GM12865 (cell line): ENCODE measurements around the gene BBOF1.
"Not testable (repeated sequence)": the region's sequence is repeated elsewhere in the genome, so short reads cannot be mapped to it uniquely, and the experiment has no call there.

ENCODE experiments used
- DNase-seq: peaks from one replicate; pipeline ENCODE4 v3.0.0; 2010; ENCODE audit warnings: low read depth
- H3K4me3 ChIP-seq: 2 replicates; pipeline ENCODE4 v1.5.1; 2011; ENCODE audit warnings: mild to moderate bottlenecking, low read depth, low read length, control low read depth
- CTCF ChIP-seq: IDR thresholded peaks from 2 replicates; pipeline ENCODE4 v1.5.1; 2011; ENCODE audit warnings: low read length, control low read depth, low read depth, inconsistent platforms; ENCODE audit not compliant: insufficient read depth; ENCODE audit errors: missing control alignments

Gene BBOF1

GRCh38 chr14:73995977-73996378 lies 23.2 kb upstream of the BBOF1 start:
- no peak for DNase-seq
- no peak for TF ChIP-seq CTCF
- H3K4me3 ChIP-seq = no peak overlapping the region

DNA sequence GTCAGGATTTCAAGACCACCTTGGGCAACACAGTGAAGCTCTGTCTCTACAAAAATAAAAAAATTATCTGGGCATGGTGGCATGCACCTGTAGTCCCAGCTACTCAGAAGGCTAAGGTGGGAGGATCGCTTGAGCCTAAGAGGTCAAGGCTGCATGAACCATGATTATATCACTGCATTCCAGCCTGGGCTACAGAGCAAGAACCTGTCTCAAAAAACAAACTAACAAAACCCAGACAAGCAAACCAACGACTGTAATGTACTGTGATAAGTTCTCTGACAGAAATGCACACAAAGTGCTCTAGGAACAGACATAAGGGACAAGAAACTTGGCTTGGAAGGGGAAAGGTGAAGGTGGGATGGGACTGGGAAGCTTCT lies 22.4 kb upstream of the BBOF1 start:
- no peak overlapping the region for H3K4me3 ChIP-seq
- DNase-seq = no peak

DNA sequence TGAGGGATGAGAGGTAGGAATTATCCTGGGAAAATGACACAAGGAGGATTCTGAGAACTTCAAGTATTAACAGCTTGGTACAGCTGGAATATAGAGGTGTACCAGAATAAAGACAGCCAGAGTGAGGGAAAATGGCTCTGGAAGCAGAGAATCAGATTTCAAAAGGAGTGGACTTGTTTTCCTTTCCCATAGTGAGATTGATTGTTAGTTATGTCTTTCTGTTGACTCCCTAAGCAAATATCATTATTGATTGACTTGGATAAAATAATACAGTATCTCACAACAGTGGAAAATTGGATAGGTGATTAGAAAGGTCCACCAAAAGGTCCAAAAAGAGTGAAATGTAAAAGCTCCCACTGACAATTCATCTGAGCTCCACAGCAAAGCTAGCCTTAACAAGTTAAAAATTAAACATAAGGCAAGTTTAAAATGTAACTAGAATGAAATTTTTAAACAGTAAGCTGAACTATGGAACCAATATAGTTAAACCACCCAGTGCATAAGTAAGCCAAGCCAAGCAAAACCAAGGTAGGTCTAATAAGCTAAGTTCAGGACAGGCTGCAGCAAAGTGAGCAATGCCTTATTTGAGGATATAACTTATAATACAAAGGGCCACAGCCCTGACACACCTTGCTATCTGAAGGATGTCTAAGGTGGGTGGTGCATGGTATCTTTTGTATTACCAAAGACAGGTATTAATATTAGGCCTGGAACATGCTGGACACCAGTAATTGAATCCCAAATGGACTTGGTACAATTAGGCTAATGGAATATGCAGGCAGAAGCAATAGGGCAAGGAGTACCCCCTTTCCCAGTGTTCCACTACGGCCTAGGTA lies 21.8 kb upstream of the BBOF1 start:
- DNase-seq = no peak
- no peak overlapping the region for H3K4me3 ChIP-seq
- TF ChIP-seq CTCF = no peak

More for the DNA sequence above, 22.4 kb upstream of the BBOF1 start:
- TF ChIP-seq CTCF = no peak

DNA sequence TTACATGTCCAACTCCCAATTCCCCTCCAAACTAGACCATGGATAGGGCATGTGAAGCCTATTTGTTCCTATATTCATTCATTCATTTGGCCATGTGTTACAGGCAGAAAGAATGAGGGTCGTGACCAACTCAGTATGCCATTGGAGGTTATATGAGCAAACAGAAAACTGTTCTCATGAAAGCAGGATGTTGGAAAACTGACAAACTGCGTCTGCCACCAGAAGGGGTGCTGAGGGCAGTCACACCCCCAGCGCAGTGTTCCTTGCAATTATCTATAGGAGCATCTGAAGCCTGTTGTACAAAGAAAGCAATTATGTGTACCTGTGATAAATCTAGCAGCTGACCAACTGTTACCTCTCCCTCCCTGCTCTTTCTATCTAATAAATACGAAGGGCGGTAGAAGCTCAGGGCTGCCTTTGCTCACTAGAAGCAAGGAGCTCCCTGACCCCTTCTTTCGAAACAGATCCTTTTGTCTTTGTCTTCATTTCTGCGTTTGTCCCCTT lies 21.2 kb upstream of the BBOF1 start:
- no peak overlapping the region for H3K4me3 ChIP-seq
- no peak for TF ChIP-seq CTCF
- DNase-seq = no peak

DNA sequence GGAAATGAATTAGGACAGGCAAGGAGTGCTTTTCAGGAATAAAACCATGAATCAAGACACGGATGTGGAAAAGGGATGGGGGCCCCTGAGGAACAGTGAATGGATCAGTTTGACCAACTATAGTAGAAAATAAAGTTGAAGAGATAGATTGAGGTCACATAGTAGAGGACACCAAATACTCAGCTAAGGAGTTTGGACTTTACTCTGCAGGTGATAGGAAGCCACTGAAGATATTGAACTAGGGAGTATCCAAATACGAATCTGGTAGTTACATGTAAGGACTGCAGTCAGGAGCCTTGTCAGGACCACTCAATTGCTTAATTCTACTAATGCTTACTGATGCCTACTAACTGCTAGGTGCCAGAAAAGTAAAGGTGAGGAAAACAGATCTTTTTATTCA lies 20.4 kb upstream of the BBOF1 start:
- no peak for DNase-seq
- TF ChIP-seq CTCF = no peak

DNA sequence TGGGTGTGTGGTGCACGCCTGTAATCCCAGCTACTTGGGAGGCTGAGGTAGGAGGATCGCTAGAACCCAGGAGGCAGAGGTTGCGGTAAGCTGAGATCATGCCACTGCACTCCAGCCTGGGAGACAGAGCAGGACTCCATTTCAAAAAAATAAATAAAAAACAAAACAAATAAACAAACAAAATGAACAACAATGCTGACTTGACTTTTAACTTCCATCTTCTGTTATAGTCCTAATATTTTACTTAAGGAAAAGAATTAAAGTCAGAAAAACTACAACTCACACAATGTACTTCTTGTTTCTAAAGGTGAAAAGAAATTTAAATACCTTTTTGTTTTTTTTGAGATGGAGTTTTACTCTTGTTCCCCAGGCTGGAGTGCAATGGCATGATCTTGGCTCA lies 13.5 kb upstream of the BBOF1 start:
- DNase-seq, H3K4me3 ChIP-seq: not testable (repeated sequence)

More for the DNA sequence above, 20.4 kb upstream of the BBOF1 start:
- no peak overlapping the region for H3K4me3 ChIP-seq

GRCh38 chr14:74008843-74009499 lies 10.2 kb upstream of the BBOF1 start:
- DNase-seq = no peak
- H3K4me3 ChIP-seq = no peak overlapping the region
- no peak for TF ChIP-seq CTCF
